Right atrium auricular region (tissue), 2 donors: Measurements from ENCODE around the gene KCNMA1. TPM values are rescaled to one million over a fixed set of nuclear protein-coding genes. Genes with fewer than 3 reads are reported as not detected.

Source experiments
- DNase-seq: peaks from one replicate; pipeline ENCODE4 v3.0.0-alpha.2; 2019; ENCODE audit warnings: low spot score
- H3K27ac ChIP-seq, 2 donors: fragments of 200-600 bp; sonication (generic); 1 replicate in 1 of 2; 2 replicates in 1 of 2; pipeline ENCODE4 v1.5.1; 2016 to 2019
- H3K27me3 ChIP-seq, 2 donors: fragments of 200-600 bp; sonication (generic); one replicate each; pipeline versions ENCODE4 v1.5.1 to v1.6.0; 2017 to 2019
- H3K36me3 ChIP-seq: fragments of 200-600 bp; sonication (generic); one replicate; pipeline ENCODE4 v1.5.1; 2016
- H3K4me1 ChIP-seq, 2 donors: fragments of 200-600 bp; sonication (generic); one replicate each; pipeline versions ENCODE4 v1.5.1 to v1.6.0; 2017 to 2019
- H3K4me3 ChIP-seq, 2 donors: fragments of 200-600 bp; sonication (generic); 1 replicate in 1 of 2; 2 replicates in 1 of 2; pipeline ENCODE4 v1.5.1; 2017 to 2019; ENCODE audit warnings: mild to moderate bottlenecking in 1 of 2, moderate library complexity in 1 of 2
- H3K9me3 ChIP-seq, 2 donors: fragments of 200-600 bp; sonication (generic); one replicate each; pipeline ENCODE4 v1.5.1; 2019
- total RNA-seq, 2 donors: library from RNA; depleted of rRNA; stranded (reverse); fragments of >200 nt; gene quantifications; one replicate each; pipeline ENCODE4 v1.1.0, GENCODE V29; 2016
- TF ChIP-seq, protein P1 (sequence below), 2 donors: fragments of 200-600 bp; sonication (generic); IDR thresholded peaks; one replicate each; pipeline ENCODE4 v1.5.1; 2019; ENCODE audit warnings: antibody characterized with exemption in 2 of 2

KCNMA1 gene
- total RNA-seq, 2 donors from 2014 or later = 2.3 to 3.5 TPM

DNA sequence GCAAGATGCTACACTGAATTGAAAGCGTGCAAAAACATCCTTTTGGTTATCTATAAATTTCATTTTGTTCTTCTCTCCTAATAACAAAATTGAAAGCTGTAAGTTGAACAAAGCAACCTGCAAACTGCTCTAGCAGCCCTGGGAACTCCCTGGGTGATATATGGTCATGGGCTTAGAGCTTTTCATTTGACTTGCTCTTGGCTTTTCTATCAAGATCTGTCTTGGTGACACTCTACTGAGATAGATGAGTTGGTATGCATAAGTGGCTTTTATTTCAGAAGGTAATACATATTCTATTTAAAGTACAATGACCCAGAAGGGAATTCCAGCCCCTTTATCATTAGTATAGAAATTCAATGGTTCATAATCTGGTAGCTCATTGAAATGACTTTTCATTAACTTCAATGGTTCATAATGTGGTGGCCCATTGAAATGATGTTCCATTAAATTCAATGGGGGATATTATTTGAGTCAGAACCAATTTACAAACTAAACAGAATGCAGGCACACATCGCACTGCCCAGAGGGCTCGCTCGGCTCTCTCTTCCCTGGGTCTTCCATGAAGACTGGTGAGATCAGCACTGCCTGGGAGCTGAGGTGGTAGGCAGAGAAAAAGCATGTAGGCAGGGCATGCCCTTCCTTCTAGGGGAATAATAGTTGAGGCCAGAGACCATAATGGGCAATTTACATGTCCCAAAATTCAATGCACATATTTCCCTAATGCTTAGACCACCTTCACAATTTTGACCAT, 10.1 kb upstream of the KCNMA1 start:
- TF ChIP-seq, protein P1, sequence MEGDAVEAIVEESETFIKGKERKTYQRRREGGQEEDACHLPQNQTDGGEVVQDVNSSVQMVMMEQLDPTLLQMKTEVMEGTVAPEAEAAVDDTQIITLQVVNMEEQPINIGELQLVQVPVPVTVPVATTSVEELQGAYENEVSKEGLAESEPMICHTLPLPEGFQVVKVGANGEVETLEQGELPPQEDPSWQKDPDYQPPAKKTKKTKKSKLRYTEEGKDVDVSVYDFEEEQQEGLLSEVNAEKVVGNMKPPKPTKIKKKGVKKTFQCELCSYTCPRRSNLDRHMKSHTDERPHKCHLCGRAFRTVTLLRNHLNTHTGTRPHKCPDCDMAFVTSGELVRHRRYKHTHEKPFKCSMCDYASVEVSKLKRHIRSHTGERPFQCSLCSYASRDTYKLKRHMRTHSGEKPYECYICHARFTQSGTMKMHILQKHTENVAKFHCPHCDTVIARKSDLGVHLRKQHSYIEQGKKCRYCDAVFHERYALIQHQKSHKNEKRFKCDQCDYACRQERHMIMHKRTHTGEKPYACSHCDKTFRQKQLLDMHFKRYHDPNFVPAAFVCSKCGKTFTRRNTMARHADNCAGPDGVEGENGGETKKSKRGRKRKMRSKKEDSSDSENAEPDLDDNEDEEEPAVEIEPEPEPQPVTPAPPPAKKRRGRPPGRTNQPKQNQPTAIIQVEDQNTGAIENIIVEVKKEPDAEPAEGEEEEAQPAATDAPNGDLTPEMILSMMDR (IDR thresholded peaks at IDR 0.05) = no peak
- no peak overlapping the region for H3K27ac ChIP-seq
- no peak overlapping the region for H3K4me3 ChIP-seq
- no peaks in the 10 kb centered on the region for H3K27me3 ChIP-seq
- H3K36me3 ChIP-seq = no peaks in the 10 kb centered on the region
- peaks cover 0 to 4% of the 10 kb centered on the region in 2 donors for H3K9me3 ChIP-seq
- no peak for DNase-seq
- H3K4me1 ChIP-seq = no peaks in the 10 kb centered on the region

DNA sequence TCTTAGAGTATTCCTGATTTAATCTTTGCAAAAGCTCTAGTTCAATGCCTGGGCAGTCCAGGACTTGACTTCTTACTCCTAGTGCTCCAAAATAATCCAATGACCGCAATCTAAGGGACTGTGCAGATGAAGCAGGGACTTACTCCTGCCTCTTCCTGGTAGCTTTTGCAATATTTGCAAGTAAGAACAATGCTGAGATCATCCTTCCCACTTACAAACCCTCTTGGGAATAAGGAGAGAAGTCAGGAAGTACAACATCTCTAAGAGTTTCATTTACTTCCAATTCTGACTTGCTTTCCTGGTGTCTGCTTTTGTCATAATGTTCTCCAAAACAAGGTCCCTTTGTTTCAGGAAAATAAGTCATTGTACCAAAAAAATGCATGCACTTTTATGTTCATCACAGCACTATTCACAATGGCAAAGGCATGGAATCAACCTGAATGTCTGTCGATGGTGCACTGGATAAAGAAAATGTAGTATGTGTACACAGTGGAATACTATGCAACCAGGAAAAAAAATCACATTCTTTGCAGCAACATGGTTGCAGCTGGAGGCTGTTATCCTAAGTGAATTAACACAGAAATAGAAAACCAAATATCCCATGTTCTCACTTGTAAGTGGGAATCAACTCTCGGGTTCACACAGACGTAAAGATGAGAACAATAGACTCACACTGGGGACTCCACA, 7.1 kb upstream of the KCNMA1 start:
- H3K36me3 ChIP-seq = no peaks in the 10 kb centered on the region
- no peaks in the 10 kb centered on the region for H3K9me3 ChIP-seq
- H3K4me3 ChIP-seq = no peak overlapping the region
- peaks cover 0 to 3% of the 10 kb centered on the region in 2 donors for H3K4me1 ChIP-seq
- DNase-seq = no peak
- H3K27me3 ChIP-seq = no peaks in the 10 kb centered on the region
- TF ChIP-seq, protein P1 (IDR thresholded peaks at IDR 0.05) = no peak
- no peak overlapping the region for H3K27ac ChIP-seq

DNA sequence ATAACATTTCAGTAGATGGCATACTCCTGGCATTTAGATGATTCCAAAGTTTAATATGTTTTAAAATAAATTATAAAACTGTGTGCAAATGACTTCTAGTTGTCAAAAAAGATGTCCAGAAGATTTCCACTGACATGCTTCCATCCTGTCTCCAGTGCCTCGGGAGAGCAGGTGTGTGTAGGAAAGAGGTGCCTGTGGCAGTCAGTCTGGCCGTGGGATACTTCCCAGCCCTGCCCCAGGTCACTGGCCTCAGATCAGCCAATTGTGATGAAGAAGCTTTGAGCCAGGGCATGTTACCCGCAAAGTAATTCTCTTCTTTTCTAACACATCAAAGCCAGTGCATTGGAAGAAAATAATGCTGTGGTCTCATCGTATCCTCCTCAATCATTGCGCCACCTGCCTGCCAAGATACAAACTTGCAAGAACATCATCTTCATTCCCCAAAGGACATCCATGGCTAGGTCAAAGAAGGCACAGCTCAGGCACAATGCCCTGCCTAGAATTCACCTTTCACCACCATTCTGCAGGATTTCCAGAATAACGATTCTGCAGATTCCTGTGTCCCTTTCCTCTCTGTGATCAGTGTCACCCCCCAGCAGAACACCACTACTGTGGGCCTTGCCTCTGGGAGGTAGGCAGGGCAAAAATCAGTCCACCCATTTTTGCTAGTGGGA, 6.3 kb upstream of the KCNMA1 start:
- TF ChIP-seq, protein P1 (IDR thresholded peaks at IDR 0.05) = peak; percentile 31 to 66
- DNase-seq = no peak

DNA sequence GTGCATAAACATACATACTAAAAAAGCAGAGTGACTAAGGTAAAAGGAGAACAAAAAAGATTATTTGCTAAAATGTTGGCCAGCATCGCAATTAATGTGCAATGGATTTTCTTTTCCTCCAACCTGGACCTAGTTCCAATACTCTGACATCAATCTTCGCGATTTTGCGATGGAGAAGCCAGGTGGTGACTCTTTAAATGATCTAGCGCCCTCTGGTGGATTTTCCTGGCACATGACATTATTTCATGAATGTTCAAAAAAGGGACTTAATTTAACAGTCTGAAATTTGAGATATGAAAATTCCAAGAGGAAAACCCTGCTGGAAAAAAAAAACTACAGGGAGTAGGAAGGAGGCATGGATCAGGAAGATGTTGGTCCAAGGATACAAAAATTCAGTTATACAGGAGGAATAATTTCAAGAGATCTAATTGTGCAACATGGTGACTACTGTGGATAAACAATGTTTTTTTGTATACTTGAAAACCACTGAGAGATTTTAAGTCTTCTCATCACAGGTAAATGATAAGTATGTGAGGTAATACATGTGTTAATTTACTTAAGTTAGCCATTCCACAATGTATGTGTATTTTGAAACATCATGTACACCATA, 4.3 kb upstream of the KCNMA1 start:
- peak; percentile 67 for DNase-seq
- TF ChIP-seq, protein P1 (IDR thresholded peaks at IDR 0.05) = peak; percentile 77 to 91

More for the DNA sequence above, 6.3 kb upstream of the KCNMA1 start:
- H3K27ac ChIP-seq = no peak overlapping the region
- H3K4me3 ChIP-seq = no peak overlapping the region
- H3K4me1 ChIP-seq = peaks cover 0 to 3% of the 10 kb centered on the region in 2 donors
- no peaks in the 10 kb centered on the region for H3K9me3 ChIP-seq
- H3K36me3 ChIP-seq = no peaks in the 10 kb centered on the region
- no peaks in the 10 kb centered on the region for H3K27me3 ChIP-seq

DNA sequence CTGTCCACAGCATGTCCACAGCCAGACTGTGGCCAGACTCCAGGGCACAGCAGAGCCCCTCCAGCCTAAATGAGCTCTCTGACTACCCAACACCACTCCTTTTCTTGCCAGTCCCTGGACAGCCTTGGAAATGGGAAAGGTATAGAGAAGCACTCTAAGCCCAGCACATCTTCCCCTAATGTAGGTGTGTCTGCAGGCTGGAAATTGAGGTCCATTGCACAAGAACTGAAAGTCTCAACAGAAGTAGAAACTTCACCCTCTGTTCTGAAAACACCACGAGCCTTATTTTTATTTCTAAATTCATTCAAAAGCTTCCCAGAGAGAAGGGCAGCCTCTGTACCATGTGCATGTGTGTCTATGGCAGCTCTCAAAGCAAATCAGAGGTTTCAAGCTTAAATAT, 3.7 kb upstream of the KCNMA1 start:
- H3K27ac ChIP-seq = no peak overlapping the region
- peaks cover 0 to 21% of the 10 kb centered on the region in 2 donors for H3K4me1 ChIP-seq
- no peak overlapping the region for H3K4me3 ChIP-seq
- no peaks in the 10 kb centered on the region for H3K36me3 ChIP-seq
- no peaks in the 10 kb centered on the region for H3K9me3 ChIP-seq
- no peak for DNase-seq
- peaks cover 0 to 6% of the 10 kb centered on the region in 2 donors for H3K27me3 ChIP-seq
- TF ChIP-seq, protein P1 (IDR thresholded peaks at IDR 0.05) = no peak

More for the DNA sequence above, 4.3 kb upstream of the KCNMA1 start:
- H3K4me1 ChIP-seq = peaks cover 0 to 16% of the 10 kb centered on the region in 2 donors
- peaks cover 0 to 6% of the 10 kb centered on the region in 2 donors for H3K27me3 ChIP-seq
- no peaks in the 10 kb centered on the region for H3K36me3 ChIP-seq
- H3K27ac ChIP-seq = no peak overlapping the region
- no peaks in the 10 kb centered on the region for H3K9me3 ChIP-seq
- H3K4me3 ChIP-seq = no peak overlapping the region
